GM19043 (cell line): Measurements from ENCODE around the gene ELAVL2.

Experiments used
- ATAC-seq: cut with Tn5 transposase; IDR thresholded peaks from one replicate; pipeline ENCODE4 v1.9.1; 2021; ENCODE audit warnings: low read depth; ENCODE audit not compliant: unreplicated experiment

The ELAVL2 gene

DNA sequence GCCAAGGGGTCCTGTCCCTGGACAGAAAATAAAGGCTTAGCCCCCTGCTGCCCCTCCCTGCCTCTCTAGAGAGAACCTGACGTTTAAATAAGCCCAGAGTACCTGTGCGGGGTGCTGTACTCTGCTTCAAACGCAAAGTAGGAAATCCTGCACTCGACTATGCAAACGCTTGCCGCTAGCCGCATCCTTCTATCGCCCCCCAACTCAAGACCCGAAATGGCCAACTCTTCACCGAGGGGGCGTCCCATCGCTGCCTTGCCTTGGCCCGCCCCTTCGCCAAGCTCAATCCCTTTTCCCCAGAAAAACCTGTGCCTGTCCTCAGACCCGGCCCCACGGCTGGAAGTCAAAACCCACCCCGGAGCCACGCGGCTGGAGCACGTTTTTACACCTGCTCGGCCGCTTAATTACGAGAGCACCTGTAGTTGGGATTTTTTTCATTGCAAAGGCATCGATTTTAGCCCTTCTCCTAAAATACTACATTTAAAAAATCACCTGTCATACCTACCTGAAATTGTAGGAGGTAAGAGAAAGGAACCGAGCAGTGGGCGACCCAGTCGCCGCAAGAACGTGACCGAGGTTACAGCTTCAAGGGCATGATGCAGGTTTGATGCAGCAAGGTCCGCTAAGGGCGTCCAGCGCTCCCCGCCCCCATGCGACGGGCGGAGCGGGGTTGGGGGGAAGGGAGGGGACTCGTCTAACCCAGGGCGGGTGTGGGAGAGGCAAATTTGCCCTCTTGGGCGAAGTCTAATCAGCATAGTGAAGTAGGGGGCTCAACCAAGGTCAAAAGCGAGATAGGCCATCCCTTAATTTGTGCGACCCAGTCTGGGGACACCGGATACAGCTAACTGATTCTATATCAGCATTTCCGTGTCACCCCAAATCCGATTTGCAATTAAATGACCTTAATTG, 3.5 kb downstream of the ELAVL2 start:
- ATAC-seq, result no peak

DNA sequence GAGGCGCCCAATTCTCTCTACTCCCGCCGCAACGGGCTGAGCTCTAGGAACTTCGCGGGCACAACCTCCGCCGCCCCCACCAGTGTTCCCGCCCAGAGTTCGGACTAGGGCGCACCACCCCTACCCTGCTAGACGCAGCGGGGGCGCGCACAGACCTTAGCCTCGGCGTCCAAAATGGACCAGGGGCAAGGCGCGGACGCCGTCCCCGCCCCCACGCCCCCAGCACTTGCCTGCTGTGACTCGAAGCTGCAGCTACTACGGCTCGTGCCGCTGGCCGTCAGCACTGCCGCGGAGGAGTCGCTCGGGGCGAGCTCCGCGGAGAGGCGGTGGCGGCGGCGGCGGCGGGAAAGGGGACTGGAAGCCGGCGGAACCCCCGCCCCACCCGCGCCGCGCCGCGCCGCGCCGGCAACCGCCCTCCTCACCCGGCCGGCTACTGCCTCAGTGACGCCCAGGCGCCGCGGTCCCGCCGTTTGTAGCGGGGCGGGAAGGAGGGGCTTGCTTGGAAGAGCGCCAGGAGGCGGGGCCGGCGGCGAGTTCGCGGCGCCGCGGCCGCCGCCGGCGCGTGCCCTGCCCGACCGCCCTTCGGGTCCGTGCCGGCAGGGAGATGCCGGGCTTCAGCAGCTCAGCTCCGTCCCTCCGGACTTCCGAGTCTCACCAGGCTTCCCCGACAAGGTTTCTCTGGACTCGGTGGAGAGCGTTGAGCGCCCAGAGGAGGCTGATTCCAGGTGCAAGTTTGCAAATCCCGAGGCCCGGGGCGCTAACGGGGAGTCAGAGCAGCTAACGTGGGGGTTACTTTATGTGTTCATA, 4.5 kb downstream of the ELAVL2 start:
- no peak for ATAC-seq

DNA sequence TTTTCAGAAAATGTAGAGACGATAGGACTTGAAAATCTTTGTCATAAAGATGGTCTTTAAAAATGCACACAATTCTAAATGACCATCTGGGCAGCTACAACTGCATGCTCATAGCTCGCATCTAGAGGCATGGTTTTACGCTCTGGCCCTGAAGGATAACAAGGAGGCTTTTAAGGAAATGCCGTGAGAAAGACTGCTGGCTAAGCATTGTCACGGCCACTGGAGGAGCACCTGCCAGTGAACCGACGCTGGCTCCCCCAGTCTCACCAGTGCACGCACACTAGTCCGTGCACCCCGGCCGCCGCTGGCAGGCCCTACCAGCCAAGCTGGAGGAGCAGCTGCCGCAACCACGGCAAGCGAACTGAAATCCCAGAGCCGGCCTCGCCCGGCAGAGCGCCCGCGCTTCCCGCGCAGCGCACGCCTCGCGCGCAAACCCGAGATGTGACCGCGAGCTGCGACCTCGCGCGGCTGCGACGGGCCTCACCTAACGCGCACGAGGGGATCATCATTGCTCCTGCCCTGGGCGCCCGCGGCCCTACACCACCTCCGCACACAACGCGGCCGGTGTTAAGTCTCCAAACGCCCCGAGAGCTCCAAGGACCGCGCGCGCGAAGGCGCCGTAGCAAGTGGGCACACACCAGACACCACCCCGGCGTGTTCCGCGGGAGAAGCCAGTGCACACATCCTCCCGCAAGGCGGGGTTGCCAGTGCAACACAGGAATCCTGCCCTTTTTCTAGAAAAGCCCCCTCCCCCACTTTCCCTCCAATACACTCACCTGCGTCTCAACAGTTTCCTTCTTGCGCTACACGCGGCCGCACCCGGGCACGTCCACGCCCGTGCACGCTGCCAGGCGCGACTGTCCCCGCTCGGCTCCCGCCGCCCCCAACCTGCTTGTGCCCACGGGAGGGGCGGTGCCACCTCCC, 5.3 kb downstream of the ELAVL2 start:
- no peak for ATAC-seq

DNA sequence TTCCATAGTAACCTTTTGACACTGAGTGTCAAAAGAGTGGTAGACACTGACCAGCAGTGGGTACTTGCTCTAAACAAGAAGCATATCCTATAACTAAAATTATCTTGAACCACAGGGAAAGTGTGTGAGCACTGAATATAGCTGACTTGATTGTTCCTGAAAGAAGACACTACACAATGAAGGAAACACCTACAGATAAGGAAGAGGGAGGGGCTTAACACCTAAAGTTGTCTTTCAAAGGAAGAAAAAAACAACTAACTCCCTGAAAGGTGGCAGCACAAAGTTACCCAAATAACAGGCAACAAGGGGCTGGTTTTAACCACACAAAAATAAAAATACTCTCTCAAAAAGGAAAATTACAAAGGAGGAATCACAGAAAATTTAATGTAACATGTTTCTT, 6.6 kb downstream of the ELAVL2 start:
- no peak for ATAC-seq

DNA sequence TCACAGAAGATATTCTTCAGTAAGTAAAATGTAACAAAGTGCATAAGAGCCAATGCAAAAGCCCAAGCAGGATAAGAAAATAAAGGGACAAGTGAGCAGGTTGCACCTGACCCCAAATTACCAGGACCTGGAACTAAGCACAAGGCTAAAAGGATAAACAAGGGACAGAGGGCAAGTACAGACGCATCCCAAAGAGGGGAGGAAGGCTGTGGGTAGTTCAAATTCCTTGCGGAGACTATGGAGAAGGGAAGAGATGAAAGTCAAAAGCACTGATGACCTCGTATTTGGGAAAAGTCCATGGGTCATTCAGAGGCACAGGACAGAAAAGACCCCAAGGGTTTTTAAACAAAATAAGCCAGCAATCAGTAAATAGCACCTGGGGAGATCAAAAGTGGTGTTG, 11.8 kb downstream of the ELAVL2 start:
- no peak for ATAC-seq

DNA sequence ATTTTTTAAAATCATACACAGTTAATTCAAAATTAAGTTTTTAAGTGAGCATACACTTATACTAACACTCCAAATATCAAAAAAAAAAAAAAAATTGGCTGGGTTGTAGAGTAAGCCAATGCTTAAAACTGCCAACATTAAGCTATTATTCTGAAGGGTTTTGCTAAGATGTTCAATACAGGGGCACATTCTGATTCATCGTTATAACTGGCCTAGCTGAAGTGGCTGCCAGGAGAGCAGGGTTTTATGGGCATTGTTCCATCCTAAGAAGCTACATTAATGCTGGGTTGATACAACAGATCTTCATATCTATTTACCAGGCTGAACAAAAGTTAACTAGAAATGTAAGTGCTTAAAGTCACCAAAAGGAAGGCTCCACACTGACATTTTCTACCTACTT, 13.4 kb downstream of the ELAVL2 start:
- no peak for ATAC-seq

DNA sequence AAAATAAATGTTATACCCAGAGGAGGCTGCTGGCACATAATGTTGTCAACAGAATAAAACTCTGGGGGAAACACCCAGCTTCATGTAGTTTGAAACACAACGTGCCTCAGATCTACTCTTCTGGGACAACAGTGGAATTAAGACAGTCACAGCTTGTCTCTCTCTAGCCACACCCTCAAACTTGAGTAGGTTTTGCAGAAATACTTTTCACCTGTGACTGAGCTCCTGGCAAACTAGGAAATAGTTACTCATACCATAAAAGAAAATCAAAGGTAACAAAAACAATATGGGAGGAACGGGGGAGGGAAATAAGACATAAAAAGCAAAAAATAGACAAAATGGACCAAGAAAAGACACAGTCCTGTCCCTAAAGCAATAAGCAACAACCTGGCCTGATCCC, 14.4 kb downstream of the ELAVL2 start:
- no peak for ATAC-seq

DNA sequence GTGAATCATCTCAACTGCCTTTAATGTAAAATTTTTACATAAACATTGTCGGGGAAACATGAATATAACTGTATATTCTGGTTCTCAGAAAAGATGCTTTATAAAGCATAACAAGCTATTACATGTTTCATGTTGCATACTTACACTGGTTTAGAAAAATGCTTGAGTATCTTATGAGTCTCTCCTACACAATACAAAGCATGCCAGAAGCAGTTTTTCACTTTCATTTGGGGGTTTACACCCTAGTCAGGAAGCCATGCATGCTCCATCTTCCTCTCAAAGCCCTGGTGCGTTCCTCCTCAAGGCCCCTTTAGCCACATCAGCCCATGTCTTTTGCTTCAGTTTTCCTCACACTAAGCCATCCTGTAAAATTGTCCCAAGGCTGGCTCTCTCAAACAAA, 22.8 kb downstream of the ELAVL2 start:
- ATAC-seq, result no peak

DNA sequence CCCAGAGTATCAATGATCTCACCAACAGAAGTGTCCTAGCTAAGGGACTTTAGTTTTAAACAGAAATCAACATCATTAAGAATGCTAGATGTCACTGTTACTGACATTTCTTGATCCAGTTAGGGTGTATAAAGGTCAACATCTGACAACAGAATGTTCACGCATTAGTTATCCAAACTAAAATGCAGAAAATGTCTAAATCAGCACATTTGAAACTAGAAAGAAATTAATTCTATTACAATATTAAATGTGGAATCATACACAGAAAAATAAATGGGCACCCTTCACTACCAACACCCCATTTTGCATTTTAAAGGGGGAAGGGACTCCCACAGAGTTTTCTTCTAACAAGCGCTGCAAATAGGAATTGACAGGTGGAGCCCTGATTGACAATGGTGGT, 24.5 kb downstream of the ELAVL2 start:
- no peak for ATAC-seq

DNA sequence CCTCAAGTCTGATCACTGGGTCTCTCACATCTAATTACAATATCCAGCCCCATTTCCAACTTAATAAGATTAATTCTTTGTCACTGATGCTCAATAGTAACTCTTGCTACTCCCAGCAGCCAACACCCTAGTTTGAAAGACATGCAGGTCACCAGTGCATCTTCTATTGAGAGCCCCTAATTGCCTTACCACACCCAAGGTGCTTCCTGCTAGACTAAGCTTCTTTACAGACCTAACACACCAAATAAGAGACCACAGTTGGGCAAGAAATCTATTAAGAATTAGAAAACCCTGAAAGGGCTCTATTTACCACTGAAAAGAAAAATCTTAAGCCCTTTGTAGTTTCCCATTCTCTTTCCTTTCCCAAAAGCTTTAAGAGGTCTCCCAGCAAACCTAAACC, 26.5 kb downstream of the ELAVL2 start:
- ATAC-seq, result no peak

DNA sequence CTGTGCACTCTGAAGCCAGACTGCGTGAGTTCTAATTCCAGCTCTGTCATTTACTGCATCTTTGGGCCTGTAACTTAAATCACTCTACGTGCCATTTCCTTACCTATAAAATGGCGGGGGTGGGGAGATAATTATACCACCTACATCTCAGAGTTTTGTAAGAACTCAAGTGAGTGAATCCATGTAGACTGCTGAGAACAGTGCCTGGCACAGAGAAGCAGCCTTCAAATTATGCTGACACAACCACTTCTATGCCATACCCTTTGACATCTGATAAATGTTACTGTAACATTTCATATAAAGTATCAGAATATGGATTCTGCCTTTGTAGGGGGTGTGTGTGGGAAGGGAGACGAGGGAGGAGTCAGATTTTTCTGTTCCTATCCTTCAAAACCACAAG, 27.7 kb downstream of the ELAVL2 start:
- ATAC-seq, result no peak

DNA sequence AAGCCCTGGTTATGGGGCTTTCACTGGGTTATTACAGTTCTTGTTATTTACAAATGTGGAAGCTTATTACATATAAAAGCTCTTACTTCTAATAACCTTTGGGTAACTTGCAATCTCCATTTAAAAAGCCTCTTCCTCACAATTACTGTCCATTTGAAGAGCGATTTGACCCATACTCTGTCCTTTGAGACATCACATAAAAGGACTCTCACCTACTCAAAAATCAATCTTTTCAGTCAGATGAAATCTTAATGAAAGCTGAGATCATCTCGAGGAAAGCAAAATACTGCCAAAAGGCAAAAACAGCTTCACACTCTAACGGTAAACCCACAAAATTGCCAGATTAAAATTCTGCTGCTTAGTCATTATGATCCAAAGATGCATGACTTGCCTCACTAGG, 29.8 kb downstream of the ELAVL2 start:
- ATAC-seq, result no peak

DNA sequence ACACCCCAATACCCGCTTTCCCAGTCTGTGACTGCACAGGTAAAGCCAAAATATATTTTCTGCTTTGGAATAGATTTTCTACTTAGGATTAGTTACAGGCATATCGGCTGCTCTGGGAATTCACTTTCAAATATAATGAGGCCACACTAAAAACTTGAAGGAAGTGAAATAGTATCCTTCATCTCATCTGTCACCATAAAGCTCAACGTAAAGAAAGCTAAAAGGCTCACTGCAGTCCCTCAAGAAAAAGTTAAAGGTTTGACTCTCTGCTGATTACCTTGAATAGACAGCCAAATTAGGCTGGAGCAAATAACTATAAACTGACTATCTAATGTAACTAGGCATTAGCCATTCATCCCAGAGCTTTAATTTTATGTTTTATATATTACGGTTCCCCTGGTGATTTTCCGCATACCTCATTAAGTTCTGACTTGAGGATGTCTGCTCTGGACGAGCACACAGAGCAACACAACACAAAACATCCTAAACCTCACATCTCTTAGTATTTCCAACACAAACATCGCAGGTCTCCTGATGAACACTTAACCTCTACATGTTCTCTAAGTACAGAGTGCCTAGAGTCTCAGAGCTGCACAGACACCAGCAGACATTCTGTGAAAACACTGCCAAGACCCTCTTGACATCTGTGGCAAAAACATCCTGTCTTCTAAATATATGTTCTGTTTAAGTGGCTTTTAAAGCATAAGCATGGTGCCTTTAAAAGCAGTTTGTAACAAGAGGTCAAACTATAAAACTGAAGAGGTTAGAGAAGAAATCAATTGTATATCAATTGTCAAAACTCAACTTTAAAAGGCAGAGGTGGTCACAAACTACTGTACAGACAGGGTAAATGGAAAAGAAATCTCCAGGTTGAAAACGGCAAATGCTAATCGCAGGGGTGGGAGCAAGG, 35.4 kb downstream of the ELAVL2 start:
- ATAC-seq, result no peak

DNA sequence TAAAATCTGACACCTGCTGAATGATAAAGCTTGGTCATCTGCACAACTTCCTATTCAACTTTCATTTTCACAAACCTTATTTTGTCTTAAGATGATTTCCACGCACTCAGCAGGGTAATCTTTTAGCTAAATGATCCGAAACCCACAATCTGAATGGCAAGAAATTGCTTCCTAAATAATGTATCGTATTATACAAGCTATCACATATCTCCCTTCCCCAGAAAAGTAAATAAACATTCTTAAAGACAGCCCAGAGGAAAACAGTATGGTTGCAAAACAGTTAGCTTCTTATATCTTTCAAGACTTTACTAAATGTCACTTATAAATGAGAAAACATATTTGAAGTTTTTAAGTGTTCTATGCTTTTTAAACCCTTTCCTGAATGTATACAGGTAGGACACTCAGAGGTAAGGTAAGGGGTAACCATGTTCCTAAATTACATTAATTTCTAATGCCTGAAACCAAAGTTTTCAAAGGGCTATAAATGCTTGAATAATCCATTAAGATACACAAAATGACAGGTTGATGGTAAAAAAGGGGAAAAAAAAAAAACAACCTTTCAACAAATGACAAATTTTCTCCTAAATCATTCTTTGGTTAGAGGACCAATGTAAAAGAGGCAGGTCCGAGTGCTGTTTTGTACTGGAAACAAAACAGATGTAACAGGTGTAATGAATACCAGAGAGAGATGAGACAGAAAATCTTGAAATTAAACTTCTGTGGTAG, 36.3 kb downstream of the ELAVL2 start:
- no peak for ATAC-seq

DNA sequence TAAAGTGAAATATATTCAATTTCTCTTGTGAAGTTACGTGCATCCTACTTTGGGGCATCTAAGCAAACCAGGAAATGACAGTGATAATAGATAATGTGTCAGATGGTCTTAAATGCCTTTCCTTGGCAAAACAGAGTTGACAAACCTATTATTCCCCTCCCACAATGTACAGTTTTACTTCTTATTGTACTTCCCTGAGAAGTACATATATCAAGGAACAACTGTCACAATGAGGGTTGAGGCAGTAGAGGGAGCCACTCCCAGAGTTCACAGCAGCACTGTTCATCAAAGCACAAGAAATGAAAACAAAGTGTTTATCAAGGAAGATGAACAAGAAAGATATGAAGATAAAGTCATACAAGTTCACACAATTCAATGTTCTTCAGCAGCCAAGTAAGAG, 41.1 kb downstream of the ELAVL2 start:
- ATAC-seq, result no peak

DNA sequence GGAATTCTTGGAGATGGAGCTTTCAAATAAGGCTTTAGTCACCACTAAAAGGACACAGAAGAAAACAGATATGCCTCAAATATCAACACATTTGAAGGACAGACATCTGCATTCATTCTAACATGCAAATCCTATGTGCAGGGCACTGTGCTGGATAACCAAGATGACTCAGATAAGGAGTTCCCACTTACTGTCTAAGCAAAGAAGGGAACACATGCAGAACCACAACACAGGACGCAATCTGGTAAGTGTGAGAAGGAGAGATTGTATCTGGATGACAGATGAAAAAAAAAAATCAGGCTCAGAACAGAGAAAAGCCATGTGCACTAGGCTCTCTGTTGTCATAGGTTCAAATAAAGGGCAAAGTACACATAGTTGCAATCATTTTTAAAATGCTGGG, 42.5 kb downstream of the ELAVL2 start:
- no peak for ATAC-seq

DNA sequence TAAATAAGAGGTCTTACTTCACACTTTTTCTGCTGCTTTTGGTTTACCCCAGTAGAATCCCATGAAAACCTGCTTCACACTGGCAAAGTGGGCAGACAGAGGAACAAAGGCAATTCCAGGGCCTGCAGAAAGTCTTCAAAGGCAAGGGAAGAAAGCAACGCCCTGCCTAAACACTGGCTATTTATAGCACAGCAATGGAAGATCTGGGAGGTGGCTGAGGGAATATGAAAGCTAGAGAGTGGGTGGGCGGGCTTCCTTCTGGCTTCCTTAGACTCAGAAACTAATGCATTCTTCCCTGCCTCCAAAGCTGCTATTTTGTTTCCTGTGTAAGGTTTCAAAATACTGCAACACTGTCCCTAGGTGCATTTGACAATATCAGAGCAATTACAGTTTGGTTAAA, 46.8 kb downstream of the ELAVL2 start:
- ATAC-seq, result no peak

DNA sequence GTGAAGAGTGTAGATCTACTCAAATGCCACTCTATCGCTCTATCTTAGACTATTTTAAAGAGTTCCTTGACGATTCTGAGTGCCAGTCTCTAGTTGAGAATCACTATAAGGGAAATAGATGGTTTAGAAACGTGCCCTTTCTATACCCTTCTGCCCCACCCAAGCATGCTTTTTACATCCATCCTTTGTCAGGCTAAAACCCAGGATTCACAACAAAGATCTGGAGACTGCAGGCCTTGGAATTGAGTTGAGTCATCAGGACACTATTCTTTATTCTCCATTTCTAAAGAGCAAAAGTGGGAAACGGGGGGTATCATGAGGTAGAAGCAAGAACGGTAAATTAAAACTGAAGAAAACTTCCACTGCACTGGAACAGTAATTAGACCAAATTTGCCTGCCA, 48.7 kb downstream of the ELAVL2 start:
- ATAC-seq, result no peak

DNA sequence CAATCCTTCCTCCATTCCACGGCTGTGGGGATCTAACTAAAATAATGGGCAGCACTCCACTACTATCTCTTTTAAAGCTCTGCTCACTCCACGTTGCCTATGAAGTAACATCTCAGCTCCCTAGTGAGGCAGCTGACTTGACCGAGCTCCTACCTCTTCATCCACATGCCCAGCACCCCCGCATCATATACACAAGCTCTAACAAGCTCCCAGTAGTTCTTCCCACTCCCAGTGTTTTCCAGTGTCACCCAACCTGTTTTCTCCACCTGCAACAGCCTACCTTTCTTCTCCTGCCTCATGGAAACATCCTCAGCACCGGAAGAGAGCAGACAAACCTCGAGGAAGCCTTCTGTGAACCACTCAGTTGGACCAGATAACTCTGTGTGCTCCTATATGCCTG, 50.5 kb downstream of the ELAVL2 start:
- ATAC-seq, result no peak
